GM23338 (cell line): ENCODE measurements around the gene SIRPB2. TPM values are rescaled to one million over a fixed set of nuclear protein-coding genes. Genes with fewer than 3 reads are reported as not detected.

Experiments
- ATAC-seq: fragments of 200-7000 bp; cut with Tn5 transposase; 3 replicates; pipeline ENCODE4 v1.9.1; 2020
- DNase-seq: peaks from one replicate; pipeline ENCODE4 v3.0.0-alpha.2; 2015; ENCODE audit warnings: low spot score
- H2AFZ ChIP-seq: fragments of 200-600 bp; sonication (generic); 2 replicates; pipeline ENCODE4 v1.8.0; 2016; ENCODE audit warnings: antibody characterized with exemption, mild to moderate bottlenecking, moderate library complexity
- H3F3A ChIP-seq: fragments of 200-600 bp; sonication (generic); replicated peaks from 2 replicates; pipeline ENCODE4 v1.8.0; 2017; ENCODE audit warnings: antibody characterized with exemption, mixed run types, low read depth
- H3K27ac ChIP-seq: fragments of 200-600 bp; sonication (generic); 2 replicates; pipeline ENCODE4 v1.6.1; 2016; ENCODE audit warnings: low read depth
- H3K27me3 ChIP-seq: fragments of 200-600 bp; sonication (generic); 2 replicates; pipeline ENCODE4 v1.8.0; 2016; ENCODE audit warnings: mild to moderate bottlenecking, mixed run types, moderate library complexity; ENCODE audit not compliant: insufficient read depth
- H3K36me3 ChIP-seq: fragments of 200-600 bp; sonication (generic); 2 replicates; pipeline ENCODE4 v1.8.0; 2016; ENCODE audit warnings: mild to moderate bottlenecking; ENCODE audit not compliant: insufficient read depth
- H3K4me1 ChIP-seq: fragments of 200-600 bp; sonication (generic); 2 replicates; pipeline ENCODE4 v1.8.0; 2016; ENCODE audit warnings: mild to moderate bottlenecking, moderate library complexity; ENCODE audit not compliant: insufficient read depth
- H3K4me2 ChIP-seq: fragments of 200-600 bp; sonication (generic); 2 replicates; pipeline ENCODE4 v1.7.1; 2017; ENCODE audit warnings: mixed run types
- H3K4me3 ChIP-seq: fragments of 200-600 bp; sonication (generic); 2 replicates; pipeline ENCODE4 v1.6.1; 2016; ENCODE audit warnings: mixed run types
- H3K79me2 ChIP-seq: fragments of 200-600 bp; sonication (generic); replicated peaks from 2 replicates; pipeline ENCODE4 v1.8.0; 2017; ENCODE audit warnings: mild to moderate bottlenecking; ENCODE audit not compliant: insufficient read depth
- H3K9me2 ChIP-seq: fragments of 200-600 bp; sonication (generic); 2 replicates; pipeline ENCODE4 v1.8.0; 2017; ENCODE audit not compliant: insufficient read depth
- H4K20me1 ChIP-seq: fragments of 200-600 bp; sonication (generic); replicated peaks from 2 replicates; pipeline ENCODE4 v1.8.0; 2017; ENCODE audit warnings: mild to moderate bottlenecking; ENCODE audit not compliant: insufficient read depth
- H3K27ac Mint-ChIP-seq: 2 replicates; pipeline ENCODE4 v1.8.0; 2020; ENCODE audit warnings: inconsistent platforms, mild to moderate bottlenecking, moderate library complexity, mixed read lengths
- H3K27me3 Mint-ChIP-seq: 3 replicates; pipeline ENCODE4 v1.8.0; 2022; ENCODE audit warnings: low read depth, mild to moderate bottlenecking, moderate library complexity, mixed read lengths, inconsistent platforms; ENCODE audit not compliant: insufficient read depth, poor library complexity
- H3K36me3 Mint-ChIP-seq: 3 replicates; pipeline ENCODE4 v1.8.0; 2021; ENCODE audit warnings: low read depth, mild to moderate bottlenecking, inconsistent platforms, moderate library complexity, mixed read lengths
- H3K4me1 Mint-ChIP-seq: 3 replicates; pipeline ENCODE4 v1.8.0; 2020; ENCODE audit warnings: mild to moderate bottlenecking, inconsistent platforms, mixed read lengths
- H3K4me3 Mint-ChIP-seq: 3 replicates; pipeline ENCODE4 v1.8.0; 2021; ENCODE audit warnings: moderate library complexity, mild to moderate bottlenecking, inconsistent platforms, mixed read lengths
- H3K9me3 Mint-ChIP-seq: 3 replicates; pipeline ENCODE4 v1.8.0; 2020; ENCODE audit warnings: moderate library complexity, mild to moderate bottlenecking, inconsistent platforms, mixed read lengths
- CREB1 ChIP-seq: fragments of 250-450 bp; sonication (Bioruptor Pico); IDR thresholded peaks from 2 replicates; pipeline ENCODE4 v1.5.0; 2020; ENCODE audit warnings: low read depth, mild to moderate bottlenecking, moderate library complexity
- CTCF ChIP-seq, 2 experiments: fragments of 200-600 bp in 1 of 2; sonication (generic) in 1 of 2; conservative IDR thresholded peaks; 2 replicates each; pipeline versions ENCODE4 v1.5.1 to v1.6.1; 2016 to 2017; ENCODE audit warnings: antibody characterized with exemption in 2 of 2, low read depth in 2 of 2, mild to moderate bottlenecking in 2 of 2, moderate library complexity in 1 of 2
- ETS1 ChIP-seq: IDR thresholded peaks from 2 replicates; pipeline ENCODE4 v1.6.1; 2016; ENCODE audit warnings: antibody characterized with exemption
- EZH2 ChIP-seq: fragments of 200-600 bp; sonication (generic); IDR thresholded peaks from one replicate; pipeline ENCODE4 v1.8.0; 2017; ENCODE audit warnings: antibody characterized with exemption, mild to moderate bottlenecking, low read depth; ENCODE audit not compliant: unreplicated experiment
- EZH2phosphoT487 ChIP-seq: fragments of 200-600 bp; sonication (generic); IDR thresholded peaks from one replicate; pipeline ENCODE4 v1.8.1; 2018; ENCODE audit warnings: antibody characterized with exemption; ENCODE audit not compliant: unreplicated experiment
- JUNB ChIP-seq: IDR thresholded peaks from one replicate; pipeline ENCODE4 v1.6.1; 2016; ENCODE audit warnings: antibody characterized with exemption; ENCODE audit not compliant: unreplicated experiment
- NANOG ChIP-seq: IDR thresholded peaks from 2 replicates; pipeline ENCODE4 v1.6.1; 2016; ENCODE audit warnings: antibody characterized with exemption, borderline replicate concordance
- POLR2AphosphoS5 ChIP-seq: IDR thresholded peaks from 2 replicates; pipeline ENCODE4 v1.6.1; 2016; ENCODE audit warnings: antibody characterized with exemption, low read depth
- REST ChIP-seq: IDR thresholded peaks from one replicate; pipeline ENCODE4 v1.6.1; 2018; ENCODE audit warnings: antibody characterized with exemption; ENCODE audit not compliant: unreplicated experiment
- STAT1 ChIP-seq: IDR thresholded peaks from one replicate; pipeline ENCODE4 v1.6.1; 2016; ENCODE audit warnings: antibody characterized with exemption; ENCODE audit not compliant: unreplicated experiment
- ZNF114 ChIP-seq: fragments of 250-450 bp; sonication (Bioruptor Pico); IDR thresholded peaks from 2 replicates; pipeline ENCODE4 v1.5.0; 2020; ENCODE audit warnings: mild to moderate bottlenecking, moderate library complexity
- ZNF331 ChIP-seq: fragments of 250-450 bp; sonication (Bioruptor Pico); IDR thresholded peaks from 2 replicates; pipeline ENCODE4 v1.5.0; 2020; ENCODE audit warnings: low read depth, mild to moderate bottlenecking, moderate library complexity
- ZNF462 ChIP-seq: fragments of 250-450 bp; sonication (Bioruptor Pico); IDR thresholded peaks from 2 replicates; pipeline ENCODE4 v1.5.0; 2020; ENCODE audit warnings: mild to moderate bottlenecking, moderate library complexity
- polyA plus RNA-seq: library from polyadenylated mRNA; unstranded; fragments of >200 nt; fragmentation: Nextera tagmentation; extraction: Ambion mirVana; gene quantifications from 2 replicates; pipeline ENCODE4 v1.2.1, GENCODE V29; 2016
- total RNA-seq: library from RNA; depleted of rRNA; stranded (reverse); fragments of >200 nt; shearing (Covaris generic); gene quantifications from 2 replicates; pipeline ENCODE4 v1.2.3, GENCODE V29; 2014

SIRPB2 gene
- total and polyA plus RNA-seq, 2 experiments from 2014 or later = 0.29 TPM; not detected in 1

GRCh38 chr20:1489325-1489724, 1.9 kb downstream of the SIRPB2 start:
- Mint-ChIP-seq H3K36me3 (no peaks in the 10 kb centered on the region), H3K4me1 (no peaks in the 10 kb centered on the region; the same call in 2 of the 3 replicates), H3K4me3 (no peak overlapping the region), H3K9me3 (no peaks in the 10 kb centered on the region), H3K27ac (no peak overlapping the region), H3K27me3 (peaks cover 1% of the 10 kb centered on the region)
- Histone ChIP-seq H3K4me3 (no peak overlapping the region), H3K27ac (no peak overlapping the region), H3F3A (no peaks in the 10 kb centered on the region), H3K36me3 (no peaks in the 10 kb centered on the region), H3K27me3 (no peaks in the 10 kb centered on the region), H3K9me2 (no peaks in the 10 kb centered on the region), H4K20me1 (no peaks in the 10 kb centered on the region; the same call in 1 of the 2 replicates), H3K79me2 (no peaks in the 10 kb centered on the region), H2AFZ (no peak overlapping the region), H3K4me2 (no peak overlapping the region), H3K4me1 (no peaks in the 10 kb centered on the region)
- no peak for ATAC-seq
- DNase-seq = no peak
- TF ChIP-seq REST (no peak), EZH2phosphoT487 (no peak), ZNF114 (CRISPR knock-in tag) (no peak), EZH2 (no peak), CREB1 (CRISPR knock-in tag) (no peak), ZNF331 (CRISPR knock-in tag) (no peak), STAT1 (no peak), CTCF (conservative IDR thresholded peaks at IDR 0.05; ENCODE audit: low read depth in 2 of 2) (no peak), POLR2AphosphoS5 (no peak), ETS1 (no peak), JUNB (no peak), NANOG (no peak), ZNF462 (no peak)
